Measurements from ENCODE around the gene ISYNA1. TPM values are rescaled to one million over a fixed set of nuclear protein-coding genes. Genes with fewer than 3 reads are reported as not detected.
A peak's percentile ranks its signal among the peaks of the same experiment; 100 is the strongest.

The ISYNA1 gene
- total RNA-seq, 2 experiments from 2014 or later: 48.6 to 54.9 TPM

DNA sequence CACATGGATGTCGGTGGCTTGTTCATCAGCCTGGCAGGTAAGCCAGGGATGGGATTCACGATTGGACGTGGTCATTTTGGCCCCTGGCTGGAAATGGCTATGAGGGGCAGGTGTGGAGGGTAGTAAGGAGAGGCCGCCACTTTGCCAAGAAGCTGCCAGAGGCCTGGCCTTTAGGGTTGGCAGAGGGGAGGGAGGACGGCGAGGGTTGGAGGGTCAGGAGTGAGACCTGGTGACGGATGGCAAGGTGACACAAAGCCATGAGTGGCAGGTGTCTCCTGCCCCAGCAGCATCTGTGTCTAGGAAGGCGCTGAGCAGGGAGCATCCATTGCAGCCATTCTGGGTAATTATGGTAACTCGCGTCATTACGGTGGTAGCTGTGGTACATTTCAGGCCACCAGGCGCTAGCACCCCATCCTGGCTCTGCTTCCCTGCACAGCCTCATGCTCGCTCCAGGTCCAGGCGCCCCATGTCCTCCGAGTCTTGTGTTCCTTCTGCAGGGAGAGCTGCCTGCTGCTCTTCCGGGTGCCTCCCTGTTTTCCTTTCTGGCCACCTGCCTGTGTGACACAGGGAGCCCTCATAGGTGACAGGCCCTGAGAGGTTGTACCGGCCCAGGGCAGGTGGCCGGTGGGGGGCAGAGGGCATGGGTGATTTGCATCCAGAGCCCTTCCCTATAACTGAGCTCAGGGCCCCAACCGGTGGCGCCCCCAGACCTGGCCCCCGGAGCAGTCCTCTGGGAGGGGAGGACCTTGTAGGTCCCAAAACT lies 14.5 kb downstream of the ISYNA1 start:
- CTCF ChIA-PET: interaction anchor here (2.0 kb wide), 1 partner anchor 13 kb away, joined by 8 read pairs; no protein-coding TSS in a partner anchor
- Mint-ChIP-seq H3K27me3 (peaks cover 1% of the 10 kb centered on the region), H3K9me3 (no peaks in the 10 kb centered on the region), H3K27ac (peak overlapping the region; percentile 79), H3K36me3 (ENCODE audit: low read depth) (peaks cover 12% of the 10 kb centered on the region), H3K4me3 (peak overlapping the region; percentile 86), H3K4me1 (ENCODE audit: low read depth) (peaks cover 56% of the 10 kb centered on the region)
- no peak for ATAC-seq
- intact Hi-C loops (cut with micrococcal nuclease): no loop called here
- no peak for DNase-seq
- POLR2A ChIA-PET: interaction anchor here (0.8 to 8.7 kb wide), 3 partner anchors 11 to 149 kb away, joined by 3 to 81 read pairs (median 3); no protein-coding TSS in a partner anchor
- no peak for TF ChIP-seq CTCF (IDR thresholded peaks at IDR 0.05)

GRCh38 chr19:18422530-18423191 lies 15.3 kb downstream of the ISYNA1 start:
- H3K27ac Mint-ChIP-seq: peak overlapping the region; percentile 79

GRCh38 chr19:18421371-18421959 lies 16.5 kb downstream of the ISYNA1 start:
- POLR2A ChIA-PET: interaction anchor here (0.8 to 8.7 kb wide), 6 partner anchors 13 to 497 kb away, joined by 3 to 81 read pairs (median 4); partner anchors contain the start of gene JUND
- Mint-ChIP-seq H3K27me3 (peaks cover 11% of the 10 kb centered on the region), H3K27ac (peak overlapping the region; percentile 79), H3K36me3 (ENCODE audit: low read depth) (peaks cover 12% of the 10 kb centered on the region), H3K4me1 (ENCODE audit: low read depth) (peaks cover 72% of the 10 kb centered on the region), H3K9me3 (no peaks in the 10 kb centered on the region), H3K4me3 (peak overlapping the region; percentile 86)
- DNase-seq: peak; percentile 17
- TF ChIP-seq CTCF (IDR thresholded peaks at IDR 0.05): no peak
- intact Hi-C loops (cut with micrococcal nuclease): no loop called here
- no peak for ATAC-seq
- CTCF ChIA-PET: interaction anchor here (0.5 to 1.3 kb wide), 9 partner anchors 11 to 143 kb away, joined by 3 to 5 read pairs (median 3); partner anchors contain the start of gene GDF15

More at GRCh38 chr19:18422530-18423191, 15.3 kb downstream of the ISYNA1 start:
- peak; percentile 46 for DNase-seq
- Mint-ChIP-seq H3K4me3 (peak overlapping the region; percentile 86), H3K36me3 (ENCODE audit: low read depth) (peaks cover 12% of the 10 kb centered on the region), H3K4me1 (ENCODE audit: low read depth) (peaks cover 64% of the 10 kb centered on the region), H3K27me3 (peaks cover 7% of the 10 kb centered on the region), H3K9me3 (no peaks in the 10 kb centered on the region)
- intact Hi-C loops (cut with micrococcal nuclease): no loop called here
- no peak for TF ChIP-seq CTCF (IDR thresholded peaks at IDR 0.05)
- ChIA-PET POLR2A (interaction anchor here (0.7 to 8.7 kb wide), 4 partner anchors 12 to 167 kb away, joined by 3 to 81 read pairs (median 4); no protein-coding TSS in a partner anchor), CTCF (interaction anchor here (0.8 to 1.3 kb wide), 4 partner anchors 12 to 39 kb away, joined by 3 to 5 read pairs (median 3); no protein-coding TSS in a partner anchor)
- no peak for ATAC-seq

DNA sequence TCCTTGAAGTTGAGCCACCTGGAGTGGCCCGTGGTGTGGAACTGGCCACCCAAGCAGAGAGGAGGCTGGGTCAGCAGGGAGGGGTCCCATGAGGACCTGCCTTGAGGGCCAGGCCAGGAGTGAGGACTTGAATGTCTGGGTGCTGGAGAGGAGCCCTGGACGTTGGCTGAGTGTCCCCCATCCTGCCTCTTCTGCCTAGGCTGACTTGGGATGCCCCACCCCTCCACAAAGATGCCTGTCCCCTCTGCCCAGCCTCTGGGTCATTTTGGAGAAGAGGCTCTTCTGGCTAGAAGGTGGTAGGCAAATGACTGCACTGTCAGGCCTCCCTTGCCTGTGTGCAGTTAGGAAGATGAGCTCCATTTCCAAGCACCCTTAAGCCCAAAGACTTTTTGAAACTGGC lies 17.0 kb downstream of the ISYNA1 start:
- ChIA-PET CTCF (interaction anchor here (0.5 to 1.3 kb wide), 3 partner anchors 18 to 35 kb away, joined by 3 to 5 read pairs (median 3); partner anchors contain the start of gene GDF15), POLR2A (interaction anchor here (1.1 to 8.7 kb wide), 5 partner anchors 8 to 498 kb away, joined by 3 to 81 read pairs (median 14); partner anchors contain the start of gene JUND)
- H3K27me3 Mint-ChIP-seq: peaks cover 11% of the 10 kb centered on the region
- peak overlapping the region; percentile 86 for H3K4me3 Mint-ChIP-seq
- peak overlapping the region; percentile 79 for H3K27ac Mint-ChIP-seq
- ATAC-seq (no peak), DNase-seq (no peak)
- peaks cover 12% of the 10 kb centered on the region for H3K36me3 Mint-ChIP-seq (ENCODE audit: low read depth)
- H3K9me3 Mint-ChIP-seq: no peaks in the 10 kb centered on the region
- no peak for TF ChIP-seq CTCF (IDR thresholded peaks at IDR 0.05)
- intact Hi-C loops (cut with micrococcal nuclease): no loop called here
- H3K4me1 Mint-ChIP-seq (ENCODE audit: low read depth): peaks cover 75% of the 10 kb centered on the region
